HL-60/S4 treated with phorbol 12-myristate 13-acetate at 8.2 ng/mL for 4 days and 3 days (cell line): ENCODE measurements around the gene ZPR1.

Source experiments
- in situ Hi-C: fragments of 300-500 bp; cut with MboI; formaldehyde crosslinking; loops from 2 replicates; pipeline ENCODE4 v1.15.0; 2022; ENCODE audit warnings: low sequenced_read_pairs

ZPR1 gene

GRCh38 chr11:116792869-116793771 lies 5.3 kb upstream of the ZPR1 start:
- in situ Hi-C loops, result loop anchor here (10.0 kb wide), 1 partner anchor 312 kb away; no protein-coding TSS in a partner anchor

- in situ Hi-C loops, result loop anchor here (10.0 kb wide), 1 partner anchor 312 kb away; no protein-coding TSS in a partner anchor
These were observed 4.5 kb upstream of the ZPR1 start for GRCh38 chr11:116792144-116792868.

GRCh38 chr11:116791813-116792143 lies 4.0 kb upstream of the ZPR1 start, which contains the start of gene APOA5:
Gene APOA5, minus strand, starts transcription at chr11:116791879. Its CDS starts 19 bp downstream, at chr11:116791860.
- in situ Hi-C loops, result loop anchor here (10.0 kb wide), 1 partner anchor 313 kb away; no protein-coding TSS in a partner anchor

- in situ Hi-C loops, result loop anchor here (10.0 kb wide), 1 partner anchor 314 kb away; no protein-coding TSS in a partner anchor
These were observed 3.4 kb upstream of the ZPR1 start for GRCh38 chr11:116791002-116791812.

- in situ Hi-C loops, result loop anchor here (10.0 kb wide), 1 partner anchor 314 kb away; no protein-coding TSS in a partner anchor
These were observed 2.6 kb upstream of the ZPR1 start for GRCh38 chr11:116790167-116791001.

- in situ Hi-C loops, result no loop called here
These were observed 1.2 kb upstream of the ZPR1 start for GRCh38 chr11:116788975-116789374.

GRCh38 chr11:116788534-116788933 lies 711 bp upstream of the ZPR1 start:
- in situ Hi-C loops, result no loop called here

- in situ Hi-C loops, result no loop called here
These were observed 412 bp downstream of the ZPR1 start for GRCh38 chr11:116787436-116787785.

- in situ Hi-C loops, result no loop called here
These were observed 857 bp downstream of the ZPR1 start for GRCh38 chr11:116786966-116787365.

GRCh38 chr11:116786326-116786725 lies 1.5 kb downstream of the ZPR1 start:
- in situ Hi-C loops, result no loop called here

GRCh38 chr11:116782728-116783127 lies 5.1 kb downstream of the ZPR1 start:
- in situ Hi-C loops, result no loop called here

GRCh38 chr11:116778556-116778955 lies 9.3 kb downstream of the ZPR1 start:
- in situ Hi-C loops, result no loop called here

- in situ Hi-C loops, result no loop called here
These were observed 10.8 kb downstream of the ZPR1 start for GRCh38 chr11:116777056-116777455.

GRCh38 chr11:116776522-116776984 lies 11.3 kb downstream of the ZPR1 start:
- in situ Hi-C loops, result no loop called here

- in situ Hi-C loops, result no loop called here
These were observed 11.8 kb downstream of the ZPR1 start for GRCh38 chr11:116775975-116776374.

- in situ Hi-C loops, result no loop called here
These were observed 13.2 kb downstream of the ZPR1 start for GRCh38 chr11:116774661-116775060.

GRCh38 chr11:116773203-116774097 lies 14.4 kb downstream of the ZPR1 start:
- in situ Hi-C loops, result no loop called here

GRCh38 chr11:116772443-116773202 lies 15.2 kb downstream of the ZPR1 start, which contains the start of gene BUD13:
Gene BUD13, minus strand, starts transcription at chr11:116772987. Its CDS starts 23 bp downstream, at chr11:116772964.
- in situ Hi-C loops, result no loop called here
